GM12878 (cell line): ENCODE measurements around the gene SEZ6L2. TPM values are rescaled to one million over a fixed set of nuclear protein-coding genes. Genes with fewer than 3 reads are reported as not detected.

ENCODE experiments used
- BACH1 ChIP-seq: fragments of 450-650 bp; IDR thresholded peaks from 2 replicates; pipeline ENCODE4 v1.6.1; 2017; ENCODE audit warnings: mild to moderate bottlenecking, borderline replicate concordance
- BRCA1 ChIP-seq: IDR thresholded peaks from 2 replicates; pipeline ENCODE4 v1.6.1; 2011; ENCODE audit warnings: low read depth, low read length, improper control_type of control experiment
- CBFB ChIP-seq: IDR thresholded peaks from 2 replicates; pipeline ENCODE4 v1.6.1; 2016; ENCODE audit warnings: antibody characterized with exemption, low read depth
- CREM ChIP-seq: IDR thresholded peaks from 2 replicates; pipeline ENCODE4 v1.6.1; 2014; ENCODE audit warnings: antibody characterized with exemption, low read depth
- ESRRA ChIP-seq: IDR thresholded peaks from 2 replicates; pipeline ENCODE4 v1.6.1; 2012; ENCODE audit warnings: mild to moderate bottlenecking, low read length, improper control_type of control experiment
- LARP7 ChIP-seq: fragments of 450-650 bp; IDR thresholded peaks from 2 replicates; pipeline ENCODE4 v1.6.1; 2017; ENCODE audit warnings: mild to moderate bottlenecking
- MEF2B ChIP-seq: fragments of 450-650 bp; IDR thresholded peaks from 2 replicates; pipeline ENCODE4 v1.6.1; 2018; ENCODE audit warnings: mild to moderate bottlenecking, moderate library complexity; ENCODE audit not compliant: partially characterized antibody, poor library complexity, severe bottlenecking
- RB1 ChIP-seq: fragments of 450-650 bp; formaldehyde crosslinking; IDR thresholded peaks from 2 replicates; pipeline ENCODE4 v1.6.1; 2017; ENCODE audit warnings: mild to moderate bottlenecking, borderline replicate concordance
- RCOR1 ChIP-seq: conservative IDR thresholded peaks from 2 replicates; pipeline ENCODE4 v1.6.1; 2012; ENCODE audit warnings: low read depth, low read length, improper control_type of control experiment
- RUNX3 ChIP-seq: IDR thresholded peaks from 2 replicates; pipeline ENCODE4 v1.6.1; 2012; ENCODE audit warnings: low read length, inconsistent platforms
- ZNF622 ChIP-seq: fragments of 450-650 bp; IDR thresholded peaks from 2 replicates; pipeline ENCODE4 v1.6.1; 2017; ENCODE audit warnings: mild to moderate bottlenecking, inconsistent platforms
- polyA plus RNA-seq, 11 experiments: library from polyadenylated mRNA; depleted of rRNA in 4 of 11; unstranded in 6 of 11; stranded (reverse) in 5 of 11; fragments of >200 nt; fragmentation: Nextera tagmentation in 4 of 11; fragmentation: Illumina TruSeq in 1 of 11; extraction: Ambion mirVana in 4 of 11; extraction: Trizol in 1 of 11; gene quantifications; 1 replicate in 1 of 11; 2 replicates in 10 of 11; pipeline versions ENCODE4 v1.2.1 to v1.2.3, GENCODE V29; 2011 to 2016; ENCODE audit warnings: inconsistent platforms in 2 of 11, missing spikeins in 2 of 11, low read depth in 1 of 11
- total RNA-seq, 4 experiments: library from RNA; depleted of rRNA in 3 of 4; stranded (reverse); fragments of >200 nt in 3 of 4; fragmentation: Illumina TruSeq in 1 of 4; extraction: Trizol in 1 of 4; gene quantifications; 2 replicates each; pipeline versions ENCODE4 v1.2.1 to v1.2.3, GENCODE V29; 2013 to 2021
- TF ChIP-seq, protein P1 (sequence below): fragments of 450-650 bp; IDR thresholded peaks from 2 replicates; pipeline ENCODE4 v1.6.1; 2016; ENCODE audit warnings: mild to moderate bottlenecking
- TF ChIP-seq, protein P2 (sequence below): fragments of 450-650 bp; IDR thresholded peaks from 2 replicates; pipeline ENCODE4 v1.6.1; 2016; ENCODE audit warnings: mild to moderate bottlenecking
- TF ChIP-seq, protein P3 (sequence below): IDR thresholded peaks from 2 replicates; pipeline ENCODE4 v1.6.1; 2011; ENCODE audit warnings: mild to moderate bottlenecking, low read depth, low read length, moderate library complexity; ENCODE audit not compliant: insufficient replicate concordance
- TF ChIP-seq, protein P4 (sequence below): fragments of 150-350 bp; IDR thresholded peaks from 2 replicates; pipeline ENCODE4 v1.6.1; 2014; ENCODE audit warnings: mild to moderate bottlenecking, low read depth, low read length
- TF ChIP-seq, protein P5 (sequence below): fragments of 450-650 bp; IDR thresholded peaks from 2 replicates; pipeline ENCODE4 v1.6.1; 2018; ENCODE audit warnings: mild to moderate bottlenecking, low read depth, moderate library complexity; ENCODE audit not compliant: partially characterized antibody
- TF ChIP-seq, protein P6 (sequence below): IDR thresholded peaks from 2 replicates; pipeline ENCODE4 v1.6.1; 2012; ENCODE audit warnings: mild to moderate bottlenecking, low read depth, low read length

The SEZ6L2 gene
- total and polyA plus RNA-seq, 10 of the 15 experiments (the other 5 are each of a cell fraction or from before 2014, with no cell fraction given) = 0.06 to 0.49 TPM; not detected in 8

DNA sequence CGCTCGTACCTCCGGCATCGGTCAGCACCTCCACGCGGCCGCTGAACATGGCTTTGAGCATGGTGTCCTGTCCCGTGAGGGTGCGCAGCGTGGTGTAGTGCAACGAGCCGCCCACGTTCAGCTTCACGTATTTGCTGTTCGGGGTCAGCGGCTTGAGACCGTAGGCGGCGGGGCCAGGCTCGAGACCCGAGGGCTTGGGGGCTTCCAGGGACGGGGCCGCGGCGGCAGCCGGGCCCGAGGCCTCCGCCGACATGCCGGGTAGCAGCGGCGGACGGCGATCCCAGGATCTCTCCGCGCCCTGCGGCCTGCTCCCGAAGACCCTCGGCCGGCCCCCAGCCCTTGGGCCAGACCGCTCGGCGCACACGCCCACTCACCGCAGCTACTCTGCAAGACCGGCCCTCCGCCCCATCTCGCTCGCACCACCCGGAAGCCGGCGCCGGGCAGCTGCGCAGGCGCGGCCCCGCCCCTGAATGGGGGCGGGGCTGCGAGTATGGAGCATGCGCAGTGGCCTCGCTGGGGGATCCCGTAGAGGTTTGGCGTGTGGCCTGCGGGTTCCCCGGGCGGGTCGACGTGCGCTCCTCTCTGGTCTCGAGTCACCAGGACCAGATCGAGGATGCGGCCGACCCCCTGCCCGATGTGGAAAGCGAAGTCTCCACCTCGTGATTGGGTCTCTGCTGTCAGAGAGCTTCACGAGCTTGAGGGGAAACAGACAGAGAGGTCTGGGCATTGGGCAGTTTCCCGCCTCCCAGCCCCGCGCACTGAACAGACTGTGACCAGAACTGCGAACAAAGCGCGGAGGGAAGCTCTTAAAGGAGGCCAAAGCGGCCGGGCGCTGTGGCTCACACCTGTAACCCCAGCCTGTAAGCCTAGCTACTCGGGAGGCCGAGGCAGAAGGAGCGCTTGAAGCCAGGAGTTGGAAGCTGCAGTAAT, 26.7 kb upstream of the SEZ6L2 start, which contains the start of gene KCTD13 (continued):
- TF ChIP-seq CBFB (peak; percentile 83), ESRRA (no peak), CREM (0 out of 2 replicates have a peak, but pooled peaks have one; percentile 27), MEF2B (peak; percentile 43), ZNF622 (no peak), BRCA1 (no peak), RUNX3 (peak; percentile 51), BACH1 (peak; percentile 28; the same call in 1 of the 2 replicates), RCOR1 (no peak), LARP7 (peak; percentile 79), RB1 (peak; percentile 96; the same call in 1 of the 2 replicates)
- TF ChIP-seq, protein P1, sequence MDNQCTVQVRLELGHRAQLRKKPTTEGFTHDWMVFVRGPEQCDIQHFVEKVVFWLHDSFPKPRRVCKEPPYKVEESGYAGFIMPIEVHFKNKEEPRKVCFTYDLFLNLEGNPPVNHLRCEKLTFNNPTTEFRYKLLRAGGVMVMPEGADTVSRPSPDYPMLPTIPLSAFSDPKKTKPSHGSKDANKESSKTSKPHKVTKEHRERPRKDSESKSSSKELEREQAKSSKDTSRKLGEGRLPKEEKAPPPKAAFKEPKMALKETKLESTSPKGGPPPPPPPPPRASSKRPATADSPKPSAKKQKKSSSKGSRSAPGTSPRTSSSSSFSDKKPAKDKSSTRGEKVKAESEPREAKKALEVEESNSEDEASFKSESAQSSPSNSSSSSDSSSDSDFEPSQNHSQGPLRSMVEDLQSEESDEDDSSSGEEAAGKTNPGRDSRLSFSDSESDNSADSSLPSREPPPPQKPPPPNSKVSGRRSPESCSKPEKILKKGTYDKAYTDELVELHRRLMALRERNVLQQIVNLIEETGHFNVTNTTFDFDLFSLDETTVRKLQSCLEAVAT = peak; percentile 55; the same call in 1 of the 2 replicates
- TF ChIP-seq, protein P2, sequence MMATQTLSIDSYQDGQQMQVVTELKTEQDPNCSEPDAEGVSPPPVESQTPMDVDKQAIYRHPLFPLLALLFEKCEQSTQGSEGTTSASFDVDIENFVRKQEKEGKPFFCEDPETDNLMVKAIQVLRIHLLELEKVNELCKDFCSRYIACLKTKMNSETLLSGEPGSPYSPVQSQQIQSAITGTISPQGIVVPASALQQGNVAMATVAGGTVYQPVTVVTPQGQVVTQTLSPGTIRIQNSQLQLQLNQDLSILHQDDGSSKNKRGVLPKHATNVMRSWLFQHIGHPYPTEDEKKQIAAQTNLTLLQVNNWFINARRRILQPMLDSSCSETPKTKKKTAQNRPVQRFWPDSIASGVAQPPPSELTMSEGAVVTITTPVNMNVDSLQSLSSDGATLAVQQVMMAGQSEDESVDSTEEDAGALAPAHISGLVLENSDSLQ = no peak
- TF ChIP-seq, protein P3, sequence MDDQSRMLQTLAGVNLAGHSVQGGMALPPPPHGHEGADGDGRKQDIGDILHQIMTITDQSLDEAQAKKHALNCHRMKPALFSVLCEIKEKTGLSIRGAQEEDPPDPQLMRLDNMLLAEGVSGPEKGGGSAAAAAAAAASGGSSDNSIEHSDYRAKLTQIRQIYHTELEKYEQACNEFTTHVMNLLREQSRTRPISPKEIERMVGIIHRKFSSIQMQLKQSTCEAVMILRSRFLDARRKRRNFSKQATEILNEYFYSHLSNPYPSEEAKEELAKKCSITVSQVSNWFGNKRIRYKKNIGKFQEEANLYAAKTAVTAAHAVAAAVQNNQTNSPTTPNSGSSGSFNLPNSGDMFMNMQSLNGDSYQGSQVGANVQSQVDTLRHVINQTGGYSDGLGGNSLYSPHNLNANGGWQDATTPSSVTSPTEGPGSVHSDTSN = no peak
- TF ChIP-seq, protein P4, sequence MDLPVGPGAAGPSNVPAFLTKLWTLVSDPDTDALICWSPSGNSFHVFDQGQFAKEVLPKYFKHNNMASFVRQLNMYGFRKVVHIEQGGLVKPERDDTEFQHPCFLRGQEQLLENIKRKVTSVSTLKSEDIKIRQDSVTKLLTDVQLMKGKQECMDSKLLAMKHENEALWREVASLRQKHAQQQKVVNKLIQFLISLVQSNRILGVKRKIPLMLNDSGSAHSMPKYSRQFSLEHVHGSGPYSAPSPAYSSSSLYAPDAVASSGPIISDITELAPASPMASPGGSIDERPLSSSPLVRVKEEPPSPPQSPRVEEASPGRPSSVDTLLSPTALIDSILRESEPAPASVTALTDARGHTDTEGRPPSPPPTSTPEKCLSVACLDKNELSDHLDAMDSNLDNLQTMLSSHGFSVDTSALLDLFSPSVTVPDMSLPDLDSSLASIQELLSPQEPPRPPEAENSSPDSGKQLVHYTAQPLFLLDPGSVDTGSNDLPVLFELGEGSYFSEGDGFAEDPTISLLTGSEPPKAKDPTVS = no peak
- TF ChIP-seq, protein P5, sequence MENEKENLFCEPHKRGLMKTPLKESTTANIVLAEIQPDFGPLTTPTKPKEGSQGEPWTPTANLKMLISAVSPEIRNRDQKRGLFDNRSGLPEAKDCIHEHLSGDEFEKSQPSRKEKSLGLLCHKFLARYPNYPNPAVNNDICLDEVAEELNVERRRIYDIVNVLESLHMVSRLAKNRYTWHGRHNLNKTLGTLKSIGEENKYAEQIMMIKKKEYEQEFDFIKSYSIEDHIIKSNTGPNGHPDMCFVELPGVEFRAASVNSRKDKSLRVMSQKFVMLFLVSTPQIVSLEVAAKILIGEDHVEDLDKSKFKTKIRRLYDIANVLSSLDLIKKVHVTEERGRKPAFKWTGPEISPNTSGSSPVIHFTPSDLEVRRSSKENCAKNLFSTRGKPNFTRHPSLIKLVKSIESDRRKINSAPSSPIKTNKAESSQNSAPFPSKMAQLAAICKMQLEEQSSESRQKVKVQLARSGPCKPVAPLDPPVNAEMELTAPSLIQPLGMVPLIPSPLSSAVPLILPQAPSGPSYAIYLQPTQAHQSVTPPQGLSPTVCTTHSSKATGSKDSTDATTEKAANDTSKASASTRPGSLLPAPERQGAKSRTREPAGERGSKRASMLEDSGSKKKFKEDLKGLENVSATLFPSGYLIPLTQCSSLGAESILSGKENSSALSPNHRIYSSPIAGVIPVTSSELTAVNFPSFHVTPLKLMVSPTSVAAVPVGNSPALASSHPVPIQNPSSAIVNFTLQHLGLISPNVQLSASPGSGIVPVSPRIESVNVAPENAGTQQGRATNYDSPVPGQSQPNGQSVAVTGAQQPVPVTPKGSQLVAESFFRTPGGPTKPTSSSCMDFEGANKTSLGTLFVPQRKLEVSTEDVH = no peak
- TF ChIP-seq, protein P6, sequence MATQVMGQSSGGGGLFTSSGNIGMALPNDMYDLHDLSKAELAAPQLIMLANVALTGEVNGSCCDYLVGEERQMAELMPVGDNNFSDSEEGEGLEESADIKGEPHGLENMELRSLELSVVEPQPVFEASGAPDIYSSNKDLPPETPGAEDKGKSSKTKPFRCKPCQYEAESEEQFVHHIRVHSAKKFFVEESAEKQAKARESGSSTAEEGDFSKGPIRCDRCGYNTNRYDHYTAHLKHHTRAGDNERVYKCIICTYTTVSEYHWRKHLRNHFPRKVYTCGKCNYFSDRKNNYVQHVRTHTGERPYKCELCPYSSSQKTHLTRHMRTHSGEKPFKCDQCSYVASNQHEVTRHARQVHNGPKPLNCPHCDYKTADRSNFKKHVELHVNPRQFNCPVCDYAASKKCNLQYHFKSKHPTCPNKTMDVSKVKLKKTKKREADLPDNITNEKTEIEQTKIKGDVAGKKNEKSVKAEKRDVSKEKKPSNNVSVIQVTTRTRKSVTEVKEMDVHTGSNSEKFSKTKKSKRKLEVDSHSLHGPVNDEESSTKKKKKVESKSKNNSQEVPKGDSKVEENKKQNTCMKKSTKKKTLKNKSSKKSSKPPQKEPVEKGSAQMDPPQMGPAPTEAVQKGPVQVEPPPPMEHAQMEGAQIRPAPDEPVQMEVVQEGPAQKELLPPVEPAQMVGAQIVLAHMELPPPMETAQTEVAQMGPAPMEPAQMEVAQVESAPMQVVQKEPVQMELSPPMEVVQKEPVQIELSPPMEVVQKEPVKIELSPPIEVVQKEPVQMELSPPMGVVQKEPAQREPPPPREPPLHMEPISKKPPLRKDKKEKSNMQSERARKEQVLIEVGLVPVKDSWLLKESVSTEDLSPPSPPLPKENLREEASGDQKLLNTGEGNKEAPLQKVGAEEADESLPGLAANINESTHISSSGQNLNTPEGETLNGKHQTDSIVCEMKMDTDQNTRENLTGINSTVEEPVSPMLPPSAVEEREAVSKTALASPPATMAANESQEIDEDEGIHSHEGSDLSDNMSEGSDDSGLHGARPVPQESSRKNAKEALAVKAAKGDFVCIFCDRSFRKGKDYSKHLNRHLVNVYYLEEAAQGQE = no peak
